ENCODE measurements around the gene NDUFB5.

Gene NDUFB5

GRCh38 chr3:179653096-179653797 is 48.7 kb downstream of the NDUFB5 start:
- peak overlapping the region; percentile 85 for H3K27ac Mint-ChIP-seq

GRCh38 chr3:179655236-179655635 is 50.6 kb downstream of the NDUFB5 start:
- Mint-ChIP-seq H3K4me1 (peaks cover 38% of the 10 kb centered on the region), H3K27me3 (peaks cover 8% of the 10 kb centered on the region), H3K4me3 (no peak overlapping the region), H3K36me3 (ENCODE audit: low read depth) (peaks cover 16% of the 10 kb centered on the region), H3K9me3 (no peaks in the 10 kb centered on the region), H3K27ac (no peak overlapping the region)
- ATAC-seq (no peak), DNase-seq (no peak)

More at GRCh38 chr3:179653096-179653797, 48.7 kb downstream of the NDUFB5 start:
- Mint-ChIP-seq H3K4me1 (peaks cover 41% of the 10 kb centered on the region), H3K4me3 (peak overlapping the region; percentile 91), H3K27me3 (peaks cover 8% of the 10 kb centered on the region), H3K9me3 (no peaks in the 10 kb centered on the region), H3K36me3 (ENCODE audit: low read depth) (peaks cover 14% of the 10 kb centered on the region)
- peak; percentile 75 for ATAC-seq
- DNase-seq, result peak; percentile 64

- Mint-ChIP-seq H3K4me3 (no peak overlapping the region), H3K36me3 (ENCODE audit: low read depth) (peaks cover 16% of the 10 kb centered on the region), H3K4me1 (peaks cover 25% of the 10 kb centered on the region), H3K27ac (no peak overlapping the region), H3K27me3 (no peaks in the 10 kb centered on the region), H3K9me3 (no peaks in the 10 kb centered on the region)
- DNase-seq (no peak), ATAC-seq (no peak)
Observed at GRCh38 chr3:179658606-179659005, 54.0 kb downstream of the NDUFB5 start.

GRCh38 chr3:179660872-179661271 is 56.3 kb downstream of the NDUFB5 start:
- Mint-ChIP-seq H3K4me3 (no peak overlapping the region), H3K9me3 (no peaks in the 10 kb centered on the region), H3K36me3 (ENCODE audit: low read depth) (peaks cover 11% of the 10 kb centered on the region), H3K27ac (no peak overlapping the region), H3K27me3 (no peaks in the 10 kb centered on the region), H3K4me1 (peaks cover 11% of the 10 kb centered on the region)
- no peak for ATAC-seq
- no peak for DNase-seq

GRCh38 chr3:179661777-179662176 is 57.2 kb downstream of the NDUFB5 start:
- H3K4me1 Mint-ChIP-seq, result peaks cover 5% of the 10 kb centered on the region
- H3K4me3 Mint-ChIP-seq, result no peak overlapping the region
- no peak overlapping the region for H3K27ac Mint-ChIP-seq
- no peaks in the 10 kb centered on the region for H3K9me3 Mint-ChIP-seq
- H3K27me3 Mint-ChIP-seq, result no peaks in the 10 kb centered on the region
- peaks cover 3% of the 10 kb centered on the region for H3K36me3 Mint-ChIP-seq (ENCODE audit: low read depth)
- ATAC-seq (no peak), DNase-seq (no peak)

- Mint-ChIP-seq H3K27me3 (no peaks in the 10 kb centered on the region), H3K4me3 (no peak overlapping the region), H3K36me3 (ENCODE audit: low read depth) (peaks cover 2% of the 10 kb centered on the region), H3K9me3 (no peaks in the 10 kb centered on the region), H3K4me1 (peaks cover 2% of the 10 kb centered on the region), H3K27ac (no peak overlapping the region)
- ATAC-seq (no peak), DNase-seq (no peak)
Observed at GRCh38 chr3:179663093-179663492, 58.5 kb downstream of the NDUFB5 start.

- peaks cover 2% of the 10 kb centered on the region for H3K4me1 Mint-ChIP-seq
- no peak overlapping the region for H3K27ac Mint-ChIP-seq
- DNase-seq (no peak), ATAC-seq (no peak)
- H3K27me3 Mint-ChIP-seq, result no peaks in the 10 kb centered on the region
- no peak overlapping the region for H3K4me3 Mint-ChIP-seq
- H3K9me3 Mint-ChIP-seq, result no peaks in the 10 kb centered on the region
- H3K36me3 Mint-ChIP-seq (ENCODE audit: low read depth), result no peaks in the 10 kb centered on the region
Observed at GRCh38 chr3:179666030-179666429, 61.4 kb downstream of the NDUFB5 start.

GRCh38 chr3:179666436-179667035 is 61.9 kb downstream of the NDUFB5 start:
- H3K4me3 Mint-ChIP-seq, result no peak overlapping the region
- H3K36me3 Mint-ChIP-seq (ENCODE audit: low read depth), result no peaks in the 10 kb centered on the region
- ATAC-seq, result no peak
- H3K27ac Mint-ChIP-seq, result no peak overlapping the region
- H3K27me3 Mint-ChIP-seq, result no peaks in the 10 kb centered on the region
- no peak for DNase-seq
- peaks cover 2% of the 10 kb centered on the region for H3K4me1 Mint-ChIP-seq
- no peaks in the 10 kb centered on the region for H3K9me3 Mint-ChIP-seq

- no peak overlapping the region for H3K4me3 Mint-ChIP-seq
- H3K36me3 Mint-ChIP-seq (ENCODE audit: low read depth), result peaks cover 1% of the 10 kb centered on the region
- DNase-seq (no peak), ATAC-seq (no peak)
- H3K9me3 Mint-ChIP-seq, result no peaks in the 10 kb centered on the region
- no peak overlapping the region for H3K27ac Mint-ChIP-seq
- H3K4me1 Mint-ChIP-seq, result peaks cover 2% of the 10 kb centered on the region
- H3K27me3 Mint-ChIP-seq, result no peaks in the 10 kb centered on the region
Observed at GRCh38 chr3:179668429-179668828, 63.8 kb downstream of the NDUFB5 start.

GRCh38 chr3:179670311-179670710 is 65.7 kb downstream of the NDUFB5 start:
- no peak overlapping the region for H3K4me3 Mint-ChIP-seq
- ATAC-seq (no peak), DNase-seq (no peak)
- no peaks in the 10 kb centered on the region for H3K4me1 Mint-ChIP-seq
- H3K27ac Mint-ChIP-seq, result no peak overlapping the region
- no peaks in the 10 kb centered on the region for H3K27me3 Mint-ChIP-seq
- H3K9me3 Mint-ChIP-seq, result no peaks in the 10 kb centered on the region
- peaks cover 1% of the 10 kb centered on the region for H3K36me3 Mint-ChIP-seq (ENCODE audit: low read depth)

GRCh38 chr3:179671309-179671708 is 66.7 kb downstream of the NDUFB5 start:
- no peak for ATAC-seq
- H3K9me3 Mint-ChIP-seq, result no peaks in the 10 kb centered on the region
- no peak overlapping the region for H3K4me3 Mint-ChIP-seq
- H3K4me1 Mint-ChIP-seq, result no peaks in the 10 kb centered on the region
- H3K27ac Mint-ChIP-seq, result no peak overlapping the region
- H3K27me3 Mint-ChIP-seq, result no peaks in the 10 kb centered on the region
- no peak for DNase-seq
- H3K36me3 Mint-ChIP-seq (ENCODE audit: low read depth), result peaks cover 1% of the 10 kb centered on the region

- Mint-ChIP-seq H3K36me3 (ENCODE audit: low read depth) (peaks cover 1% of the 10 kb centered on the region), H3K27me3 (no peaks in the 10 kb centered on the region), H3K4me1 (no peaks in the 10 kb centered on the region), H3K27ac (no peak overlapping the region), H3K4me3 (no peak overlapping the region), H3K9me3 (no peaks in the 10 kb centered on the region)
- ATAC-seq (no peak), DNase-seq (no peak)
Observed at GRCh38 chr3:179671747-179672242, 67.2 kb downstream of the NDUFB5 start.

GRCh38 chr3:179672918-179673317 is 68.3 kb downstream of the NDUFB5 start:
- H3K27ac Mint-ChIP-seq, result no peak overlapping the region

GRCh38 chr3:179673523-179673922 is 68.9 kb downstream of the NDUFB5 start:
- H3K9me3 Mint-ChIP-seq, result no peaks in the 10 kb centered on the region
- H3K4me3 Mint-ChIP-seq, result no peak overlapping the region
- no peaks in the 10 kb centered on the region for H3K27me3 Mint-ChIP-seq
- H3K27ac Mint-ChIP-seq, result no peak overlapping the region
- DNase-seq, result no peak
- no peak for ATAC-seq
- H3K4me1 Mint-ChIP-seq, result no peaks in the 10 kb centered on the region
- peaks cover 1% of the 10 kb centered on the region for H3K36me3 Mint-ChIP-seq (ENCODE audit: low read depth)

More at GRCh38 chr3:179672918-179673317, 68.3 kb downstream of the NDUFB5 start:
- DNase-seq (no peak), ATAC-seq (no peak)
- no peak overlapping the region for H3K4me3 Mint-ChIP-seq
- H3K4me1 Mint-ChIP-seq, result no peaks in the 10 kb centered on the region
- H3K27me3 Mint-ChIP-seq, result no peaks in the 10 kb centered on the region
- H3K36me3 Mint-ChIP-seq (ENCODE audit: low read depth), result peaks cover 1% of the 10 kb centered on the region
- H3K9me3 Mint-ChIP-seq, result no peaks in the 10 kb centered on the region

GRCh38 chr3:179676081-179676480 is 71.5 kb downstream of the NDUFB5 start:
- DNase-seq, result no peak
- no peak for ATAC-seq
- peaks cover 1% of the 10 kb centered on the region for H3K36me3 Mint-ChIP-seq (ENCODE audit: low read depth)
- no peaks in the 10 kb centered on the region for H3K27me3 Mint-ChIP-seq
- H3K4me1 Mint-ChIP-seq, result no peaks in the 10 kb centered on the region
- H3K9me3 Mint-ChIP-seq, result no peaks in the 10 kb centered on the region
- H3K27ac Mint-ChIP-seq, result no peak overlapping the region
- H3K4me3 Mint-ChIP-seq, result no peak overlapping the region

Measured in activated naive CD8-positive, alpha-beta T cell treated with anti-CD3 and anti-CD28 coated beads, Interleukin-2, amount 50 U/mL, for 24 hours (primary cell).